LNCAP (cell line): Measurements from ENCODE around the gene UTP4.

ENCODE experiments used
- CTCF ChIP-seq: fragments of 450-650 bp; IDR thresholded peaks from 2 replicates; pipeline ENCODE4 v1.5.1; 2017; ENCODE audit warnings: mild to moderate bottlenecking

The UTP4 gene

GRCh38 chr16:69131167-69131838, 1.1 kb upstream of the UTP4 start:
- no peak for TF ChIP-seq CTCF

- TF ChIP-seq CTCF, result no peak
Measured at GRCh38 chr16:69131839-69132423, 518 bp upstream of the UTP4 start.

GRCh38 chr16:69133373-69133954, 1.0 kb downstream of the UTP4 start:
- TF ChIP-seq CTCF, result no peak

- TF ChIP-seq CTCF, result no peak
Measured at GRCh38 chr16:69138608-69139007, 6.2 kb downstream of the UTP4 start.

GRCh38 chr16:69141014-69141413, 8.6 kb downstream of the UTP4 start:
- no peak for TF ChIP-seq CTCF

GRCh38 chr16:69141936-69142335, 9.5 kb downstream of the UTP4 start:
- TF ChIP-seq CTCF, result no peak

- TF ChIP-seq CTCF, result no peak
Measured at GRCh38 chr16:69143116-69143515, 10.7 kb downstream of the UTP4 start.
